HepG2 (cell line): ENCODE results near the gene TBC1D4. TPM values are rescaled to one million over a fixed set of nuclear protein-coding genes. Genes with fewer than 3 reads are reported as not detected.
A peak's percentile ranks its signal among the peaks of the same experiment; 100 is the strongest.

Source experiments
- ARID3A ChIP-seq: IDR thresholded peaks from 2 replicates; pipeline ENCODE4 v1.6.1; 2012; ENCODE audit warnings: low read depth, low read length, improper control_type of control experiment
- ARID4A ChIP-seq: sonication (generic); formaldehyde crosslinking; IDR thresholded peaks from 2 replicates; pipeline ENCODE4 v1.5.0; 2020; ENCODE audit warnings: mild to moderate bottlenecking, missing genetic modification reagents, borderline replicate concordance
- ATF2 ChIP-seq: sonication (generic); formaldehyde crosslinking; IDR thresholded peaks from 2 replicates; pipeline ENCODE4 v1.4.0; 2020; ENCODE audit warnings: missing genetic modification reagents
- CENPBD1 ChIP-seq: sonication (generic); formaldehyde crosslinking; IDR thresholded peaks from 2 replicates; pipeline ENCODE4 v1.8.0; 2022; ENCODE audit warnings: missing genetic modification reagents, low read depth, mild to moderate bottlenecking, borderline replicate concordance
- DR1 ChIP-seq: sonication (generic); formaldehyde crosslinking; IDR thresholded peaks from 2 replicates; pipeline ENCODE4 v1.8.0; 2021; ENCODE audit warnings: mild to moderate bottlenecking, missing genetic modification reagents, inconsistent platforms
- FOXO1 ChIP-seq: sonication (generic); formaldehyde crosslinking; IDR thresholded peaks from 2 replicates; pipeline ENCODE4 v1.4.0; 2020; ENCODE audit warnings: missing genetic modification reagents
- MEF2D ChIP-seq: sonication (generic); formaldehyde crosslinking; IDR thresholded peaks from 2 replicates; pipeline ENCODE4 v1.5.1; 2020; ENCODE audit warnings: mild to moderate bottlenecking, missing genetic modification reagents
- RNF219 ChIP-seq: sonication (generic); formaldehyde crosslinking; IDR thresholded peaks from 2 replicates; pipeline ENCODE4 v1.5.0; 2020; ENCODE audit warnings: mild to moderate bottlenecking, missing genetic modification reagents
- SAP130 ChIP-seq: IDR thresholded peaks from 2 replicates; pipeline ENCODE4 v1.6.1; 2016; ENCODE audit warnings: low read depth
- SMC3 ChIP-seq: IDR thresholded peaks from 2 replicates; pipeline ENCODE4 v1.6.1; 2011; ENCODE audit warnings: low read length, improper control_type of control experiment
- TOE1 ChIP-seq: sonication (generic); formaldehyde crosslinking; IDR thresholded peaks from 2 replicates; pipeline ENCODE4 v1.4.0; 2020; ENCODE audit warnings: mild to moderate bottlenecking, missing genetic modification reagents
- ZNF205 ChIP-seq: IDR thresholded peaks from 2 replicates; pipeline ENCODE4 v1.6.1; 2018; ENCODE audit warnings: missing biosample characterization, missing genetic modification reagents
- ZNF256 ChIP-seq: sonication (generic); formaldehyde crosslinking; conservative IDR thresholded peaks from 2 replicates; pipeline ENCODE4 v1.4.0; 2020; ENCODE audit warnings: missing genetic modification reagents
- ZNF737 ChIP-seq: sonication (generic); formaldehyde crosslinking; IDR thresholded peaks from 2 replicates; pipeline ENCODE4 v1.5.0; 2020; ENCODE audit warnings: missing genetic modification reagents, mild to moderate bottlenecking, borderline replicate concordance
- polyA plus RNA-seq, 8 experiments: library from polyadenylated mRNA; depleted of rRNA in 3 of 8; stranded (reverse) in 7 of 8; unstranded in 1 of 8; fragments of >200 nt; fragmentation: Illumina TruSeq in 4 of 8; extraction: Trizol in 4 of 8; gene quantifications; 2 replicates each; pipeline versions ENCODE4 v1.2.1 to v1.2.3, GENCODE V29; 2011 to 2016; ENCODE audit warnings: low read depth in 4 of 8, missing spikeins in 1 of 8, mixed read lengths in 1 of 8; ENCODE audit not compliant: insufficient read depth in 1 of 8
- total RNA-seq, 5 experiments: library from RNA; depleted of rRNA; stranded (reverse); fragments of >200 nt; fragmentation: Illumina TruSeq; extraction: Trizol; gene quantifications; 2 replicates each; pipeline ENCODE4 v1.2.3, GENCODE V29; 2016; ENCODE audit warnings: low read depth in 1 of 5
- TF ChIP-seq, protein P1 (sequence below): sonication (generic); formaldehyde crosslinking; IDR thresholded peaks from 2 replicates; pipeline ENCODE4 v1.9.0; 2021; ENCODE audit warnings: missing genetic modification reagents, borderline replicate concordance
- TF ChIP-seq, protein P2 (sequence below): sonication (generic); formaldehyde crosslinking; IDR thresholded peaks from 2 replicates; pipeline ENCODE4 v1.5.0; 2020; ENCODE audit warnings: mild to moderate bottlenecking, missing genetic modification reagents, moderate library complexity

The TBC1D4 gene
- total and polyA plus RNA-seq, 2 of the 13 experiments (the other 11 are each of a cell fraction or from before 2014, with no cell fraction given): 35.9 to 64.4 TPM

DNA sequence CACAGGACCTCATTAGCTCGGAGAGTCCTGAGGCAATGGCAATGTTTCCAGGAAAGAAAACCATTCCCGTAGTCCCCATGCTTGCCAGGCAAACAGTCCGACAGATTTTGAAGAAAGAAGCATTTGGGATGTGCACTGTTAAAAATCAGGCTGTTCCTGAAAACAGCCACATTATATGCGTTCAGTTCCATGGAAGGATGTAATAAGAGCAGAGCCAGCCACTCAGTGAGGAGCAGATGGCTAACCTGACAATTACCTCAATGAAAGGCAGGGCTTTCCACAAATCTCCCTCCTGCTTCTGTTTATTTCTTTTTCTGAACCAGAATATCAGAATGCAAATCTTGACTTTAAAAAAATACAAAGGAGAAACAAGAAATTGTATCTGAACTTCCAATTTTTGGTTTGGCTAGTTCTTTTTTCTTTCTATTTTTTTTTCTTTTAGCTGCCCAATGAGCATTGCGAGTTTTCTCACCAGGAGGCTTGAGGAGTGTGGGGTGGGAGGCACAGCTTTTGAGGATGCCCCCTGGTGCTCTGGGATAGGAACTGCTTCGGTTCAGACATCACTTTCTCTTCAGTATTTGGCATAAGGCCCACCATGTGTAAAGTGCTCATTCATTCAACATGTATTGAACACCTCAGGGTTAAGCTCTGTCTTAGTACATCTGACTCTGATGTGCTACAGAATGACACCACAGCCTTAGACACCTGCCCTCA lies 124.2 kb downstream of the TBC1D4 start (continued):
- no peak for TF ChIP-seq ARID4A (CRISPR knock-in tag)
- TF ChIP-seq ATF2 (CRISPR knock-in tag): no peak
- no peak for TF ChIP-seq RNF219 (CRISPR knock-in tag)
- TF ChIP-seq SMC3: peak; percentile 62
- TF ChIP-seq, protein P1, sequence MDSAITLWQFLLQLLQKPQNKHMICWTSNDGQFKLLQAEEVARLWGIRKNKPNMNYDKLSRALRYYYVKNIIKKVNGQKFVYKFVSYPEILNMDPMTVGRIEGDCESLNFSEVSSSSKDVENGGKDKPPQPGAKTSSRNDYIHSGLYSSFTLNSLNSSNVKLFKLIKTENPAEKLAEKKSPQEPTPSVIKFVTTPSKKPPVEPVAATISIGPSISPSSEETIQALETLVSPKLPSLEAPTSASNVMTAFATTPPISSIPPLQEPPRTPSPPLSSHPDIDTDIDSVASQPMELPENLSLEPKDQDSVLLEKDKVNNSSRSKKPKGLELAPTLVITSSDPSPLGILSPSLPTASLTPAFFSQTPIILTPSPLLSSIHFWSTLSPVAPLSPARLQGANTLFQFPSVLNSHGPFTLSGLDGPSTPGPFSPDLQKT (CRISPR knock-in tag): no peak
- TF ChIP-seq ZNF205: no peak
- no peak for TF ChIP-seq DR1 (CRISPR knock-in tag)
- TF ChIP-seq CENPBD1 (CRISPR knock-in tag): no peak
- TF ChIP-seq SAP130 (CRISPR knock-in tag): no peak
- no peak for TF ChIP-seq ARID3A
- TF ChIP-seq, protein P2, sequence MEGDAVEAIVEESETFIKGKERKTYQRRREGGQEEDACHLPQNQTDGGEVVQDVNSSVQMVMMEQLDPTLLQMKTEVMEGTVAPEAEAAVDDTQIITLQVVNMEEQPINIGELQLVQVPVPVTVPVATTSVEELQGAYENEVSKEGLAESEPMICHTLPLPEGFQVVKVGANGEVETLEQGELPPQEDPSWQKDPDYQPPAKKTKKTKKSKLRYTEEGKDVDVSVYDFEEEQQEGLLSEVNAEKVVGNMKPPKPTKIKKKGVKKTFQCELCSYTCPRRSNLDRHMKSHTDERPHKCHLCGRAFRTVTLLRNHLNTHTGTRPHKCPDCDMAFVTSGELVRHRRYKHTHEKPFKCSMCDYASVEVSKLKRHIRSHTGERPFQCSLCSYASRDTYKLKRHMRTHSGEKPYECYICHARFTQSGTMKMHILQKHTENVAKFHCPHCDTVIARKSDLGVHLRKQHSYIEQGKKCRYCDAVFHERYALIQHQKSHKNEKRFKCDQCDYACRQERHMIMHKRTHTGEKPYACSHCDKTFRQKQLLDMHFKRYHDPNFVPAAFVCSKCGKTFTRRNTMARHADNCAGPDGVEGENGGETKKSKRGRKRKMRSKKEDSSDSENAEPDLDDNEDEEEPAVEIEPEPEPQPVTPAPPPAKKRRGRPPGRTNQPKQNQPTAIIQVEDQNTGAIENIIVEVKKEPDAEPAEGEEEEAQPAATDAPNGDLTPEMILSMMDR: peak; percentile 67
- TF ChIP-seq ZNF256 (CRISPR knock-in tag): no peak
- no peak for TF ChIP-seq ZNF737 (CRISPR knock-in tag)
- no peak for TF ChIP-seq MEF2D (CRISPR knock-in tag)
- no peak for TF ChIP-seq FOXO1 (CRISPR knock-in tag)
- TF ChIP-seq TOE1 (CRISPR knock-in tag): no peak
